WTC11 (cell line): ENCODE measurements around the gene SYT1.

ENCODE experiments used
- ATF1 ChIP-seq: sonication (generic); formaldehyde crosslinking; IDR thresholded peaks from 2 replicates; pipeline ENCODE4 v1.8.1; 2023; ENCODE audit warnings: mild to moderate bottlenecking, moderate library complexity, missing genetic modification reagents
- CTCF ChIP-seq: fragments of 200-600 bp; IDR thresholded peaks from 2 replicates; pipeline ENCODE4 v1.8.0; 2022; ENCODE audit warnings: antibody characterized with exemption
- FOXJ3 ChIP-seq: sonication (generic); formaldehyde crosslinking; IDR thresholded peaks from 2 replicates; pipeline ENCODE4 v1.9.0; 2021; ENCODE audit warnings: missing genetic modification reagents, mild to moderate bottlenecking, borderline replicate concordance
- ZBTB21 ChIP-seq: sonication (generic); formaldehyde crosslinking; IDR thresholded peaks from 2 replicates; pipeline ENCODE4 v1.8.1; 2023; ENCODE audit warnings: mild to moderate bottlenecking, missing genetic modification reagents, borderline replicate concordance

GRCh38 chr12:79439175-79439825 lies 574.7 kb downstream of the SYT1 start:
- TF ChIP-seq ZBTB21 (no peak), ATF1 (CRISPR knock-in tag) (no peak), CTCF (no peak), FOXJ3 (CRISPR knock-in tag) (no peak)
